Measurements from ENCODE around the gene ALK. TPM values are rescaled to one million over a fixed set of nuclear protein-coding genes. Genes with fewer than 3 reads are reported as not detected.

ALK gene
- total RNA-seq, 1 donor from 2014 or later: not detected

- no peak for DNase-seq (ENCODE audit: low spot score)
- intact Hi-C loops (cut with DNase I): no loop called here
Measured at GRCh38 chr2:29601321-29601720, 320.1 kb downstream of the ALK start.

DNA sequence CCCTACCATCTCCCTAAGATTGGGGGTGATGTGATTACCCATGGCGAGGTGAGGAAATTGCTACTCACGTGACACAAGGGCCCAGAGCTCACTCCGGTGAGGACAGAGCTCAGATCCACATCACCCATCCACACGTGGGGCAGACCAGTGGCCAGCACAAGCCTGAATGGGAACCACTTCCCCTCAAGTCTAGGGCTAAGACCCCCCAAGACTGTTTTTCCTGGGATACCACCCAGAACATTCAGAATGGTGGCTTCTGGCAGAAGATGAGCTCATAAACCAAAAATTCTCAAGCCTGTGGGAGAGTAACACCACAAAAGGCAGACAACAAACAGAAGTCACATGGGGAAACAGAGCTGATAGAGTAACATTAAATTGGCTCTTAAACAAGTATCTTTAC is 321.4 kb downstream of the ALK start:
- DNase-seq (ENCODE audit: low spot score): no peak
- intact Hi-C loops (cut with DNase I): no loop called here

GRCh38 chr2:29598978-29599377 is 322.4 kb downstream of the ALK start:
- intact Hi-C loops (cut with DNase I): no loop called here
- no peak for DNase-seq (ENCODE audit: low spot score)

DNA sequence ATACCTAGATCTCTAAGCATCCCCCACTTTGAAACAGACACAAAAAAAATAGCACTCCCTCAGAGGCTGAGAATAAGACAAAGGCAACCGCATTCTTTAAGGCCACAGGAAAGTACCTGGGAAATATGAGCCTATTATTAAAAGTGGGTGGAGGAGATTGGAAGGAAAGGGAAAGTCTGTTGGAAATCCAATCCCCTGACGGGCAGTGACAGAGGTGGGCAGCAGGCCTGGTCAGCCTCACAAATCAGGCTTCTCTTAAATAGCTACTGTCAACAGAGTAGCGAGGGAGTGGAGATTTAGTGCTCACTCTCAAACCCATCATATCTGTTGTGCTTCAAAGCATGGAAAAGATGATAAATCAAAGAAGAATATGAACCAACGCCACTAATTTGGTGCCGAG is 324.4 kb downstream of the ALK start:
- DNase-seq (ENCODE audit: low spot score): no peak
- intact Hi-C loops (cut with DNase I): no loop called here

GRCh38 chr2:29596584-29596983 is 324.8 kb downstream of the ALK start:
- DNase-seq (ENCODE audit: low spot score): no peak
- intact Hi-C loops (cut with DNase I): no loop called here

- DNase-seq (ENCODE audit: low spot score): no peak
- intact Hi-C loops (cut with DNase I): no loop called here
Measured at GRCh38 chr2:29591600-29591999, 329.8 kb downstream of the ALK start.

GRCh38 chr2:29590211-29590610 is 331.2 kb downstream of the ALK start:
- DNase-seq (ENCODE audit: low spot score): no peak
- intact Hi-C loops (cut with DNase I): no loop called here

- no peak for DNase-seq (ENCODE audit: low spot score)
- intact Hi-C loops (cut with DNase I): no loop called here
Measured at GRCh38 chr2:29589440-29590103, 331.8 kb downstream of the ALK start.

GRCh38 chr2:29587402-29588190 is 333.8 kb downstream of the ALK start:
- no peak for DNase-seq (ENCODE audit: low spot score)
- intact Hi-C loops (cut with DNase I): no loop called here

GRCh38 chr2:29586919-29587318 is 334.5 kb downstream of the ALK start:
- no peak for DNase-seq (ENCODE audit: low spot score)
- intact Hi-C loops (cut with DNase I): no loop called here

DNA sequence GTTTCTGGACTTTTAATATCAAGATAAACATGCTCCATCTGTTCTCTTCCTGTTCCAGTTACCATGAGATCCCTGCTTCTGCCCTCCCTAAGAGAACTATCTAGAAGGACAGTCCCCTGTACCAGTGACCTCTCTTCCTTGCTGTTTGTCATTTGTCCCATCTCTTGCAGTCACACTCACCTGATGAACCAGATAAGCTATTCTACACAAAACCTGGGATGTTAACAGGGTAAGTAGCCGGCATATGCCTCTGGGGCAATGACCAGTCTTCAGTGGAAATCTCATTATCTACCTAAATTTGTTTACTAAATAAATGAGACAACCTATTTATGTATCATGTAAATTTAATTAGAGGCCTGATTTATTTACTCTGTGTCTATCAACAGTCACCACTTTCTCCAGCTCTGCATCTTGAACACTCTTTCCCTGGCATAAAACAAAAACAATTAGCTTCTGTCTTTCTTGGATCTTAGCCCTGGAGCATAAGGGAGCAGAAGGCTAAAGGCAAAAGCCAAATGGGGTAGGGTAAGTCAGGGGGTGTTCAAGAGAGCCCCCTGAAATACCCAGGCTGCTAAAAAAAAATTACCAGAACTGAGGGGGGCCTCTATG is 337.7 kb downstream of the ALK start:
- intact Hi-C loops (cut with DNase I): no loop called here
- DNase-seq (ENCODE audit: low spot score): no peak

GRCh38 chr2:29583104-29583503 is 338.3 kb downstream of the ALK start:
- intact Hi-C loops (cut with DNase I): no loop called here
- DNase-seq (ENCODE audit: low spot score): no peak

DNA sequence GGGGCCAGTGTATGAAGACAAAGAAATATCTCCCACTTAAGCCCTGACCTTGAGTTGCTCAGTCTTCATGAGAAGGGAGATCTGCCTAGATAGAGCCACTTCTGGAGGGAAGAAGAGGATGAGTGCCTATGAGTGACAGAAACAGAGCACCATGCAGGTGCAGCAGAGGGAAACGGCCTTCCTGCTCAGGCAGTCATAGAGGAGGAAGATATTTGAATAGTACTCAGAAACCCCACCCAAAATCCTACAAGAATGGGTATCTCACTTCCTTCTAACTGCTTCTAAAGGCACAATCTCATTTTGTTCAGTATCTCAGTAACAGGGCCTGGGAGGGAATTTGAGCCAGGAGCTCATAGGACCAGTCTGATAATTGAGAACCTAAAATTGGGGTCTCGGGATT is 339.3 kb downstream of the ALK start:
- intact Hi-C loops (cut with DNase I): no loop called here
- DNase-seq (ENCODE audit: low spot score): no peak

- DNase-seq (ENCODE audit: low spot score): no peak
- intact Hi-C loops (cut with DNase I): no loop called here
Measured at GRCh38 chr2:29580223-29580622, 341.2 kb downstream of the ALK start.

DNA sequence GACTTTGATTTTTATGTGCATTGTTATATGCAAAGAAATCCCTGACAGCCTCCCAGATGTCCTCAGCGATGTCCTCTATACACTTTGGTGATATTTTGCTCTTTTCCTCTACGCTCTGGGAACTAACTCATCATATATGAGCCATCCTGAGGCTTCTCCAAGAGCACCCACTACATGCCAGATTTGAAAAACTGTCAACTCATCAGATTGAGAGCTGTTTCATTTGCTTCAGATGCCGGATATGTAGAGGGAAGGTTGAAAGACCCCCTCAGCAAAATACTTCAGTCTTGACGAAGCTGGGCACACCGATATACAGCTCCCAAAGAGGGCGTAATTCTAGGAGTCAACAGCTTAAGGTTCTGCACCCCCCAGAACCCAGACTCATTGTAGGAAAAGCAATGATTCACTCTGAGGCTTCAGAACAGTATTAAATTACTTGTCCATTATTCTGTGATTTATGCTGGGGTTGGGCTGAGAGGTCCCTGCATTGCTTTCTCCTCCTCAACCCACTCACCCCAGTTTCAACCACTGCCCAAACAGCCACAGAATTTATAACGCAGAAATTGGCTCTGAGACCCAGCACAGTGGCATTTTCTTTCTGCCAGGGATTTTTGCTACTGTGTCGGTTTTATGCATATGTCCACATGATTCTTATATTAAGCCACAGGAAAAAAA is 341.8 kb downstream of the ALK start:
- DNase-seq (ENCODE audit: low spot score): no peak
- intact Hi-C loops (cut with DNase I): no loop called here

DNA sequence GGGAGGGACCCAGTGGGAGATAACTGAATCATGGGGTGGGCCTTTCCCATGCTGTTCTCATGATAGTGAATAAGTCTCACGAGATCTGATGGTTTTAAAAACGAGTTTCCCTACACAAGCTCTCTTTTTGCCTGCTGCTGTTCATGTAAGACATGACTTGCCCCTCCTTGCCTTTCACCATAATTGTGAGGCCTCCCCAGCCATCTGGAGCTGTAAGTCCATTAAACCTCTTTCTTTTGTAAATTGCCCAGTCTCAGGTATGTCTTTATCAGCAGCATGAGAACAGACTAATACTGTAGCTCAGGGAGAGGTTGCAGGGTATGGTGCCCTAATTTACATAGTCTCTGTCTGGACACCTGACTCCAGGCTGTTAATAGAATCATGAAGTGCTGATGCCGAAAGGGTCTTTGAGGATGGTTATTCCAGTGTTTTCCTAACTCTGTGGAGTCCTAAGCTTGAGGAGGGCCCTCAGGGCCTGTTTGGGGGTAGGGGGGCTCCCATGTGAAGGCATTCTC is 343.2 kb downstream of the ALK start:
- DNase-seq (ENCODE audit: low spot score): no peak
- intact Hi-C loops (cut with DNase I): no loop called here

GRCh38 chr2:29576231-29576630 is 345.2 kb downstream of the ALK start:
- DNase-seq (ENCODE audit: low spot score): no peak
- intact Hi-C loops (cut with DNase I): no loop called here

DNA sequence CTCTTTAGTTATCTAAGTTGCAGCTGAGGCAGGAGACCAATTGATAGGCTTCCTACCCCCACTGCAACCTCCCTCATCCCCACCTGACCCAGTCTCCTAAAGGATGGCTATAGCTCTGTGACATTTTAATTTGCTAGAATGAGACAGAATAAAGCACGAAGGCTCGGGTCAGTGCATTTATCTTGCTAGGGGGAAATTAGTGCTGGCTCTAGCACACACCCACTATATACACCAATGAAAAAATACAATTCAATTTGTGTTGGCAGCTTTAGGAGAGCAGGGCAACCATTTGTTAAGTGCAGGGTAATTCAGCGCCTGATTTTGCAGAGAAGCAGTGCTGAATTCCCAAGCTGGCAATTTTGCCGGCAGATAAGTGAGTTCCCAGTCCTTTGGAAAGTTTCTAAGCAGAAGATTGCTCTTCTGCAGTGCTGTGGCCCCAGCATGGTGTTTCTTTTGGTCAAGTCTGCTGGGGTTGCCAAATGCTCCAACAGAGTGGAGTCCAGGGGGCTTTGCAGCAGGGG is 346.0 kb downstream of the ALK start:
- intact Hi-C loops (cut with DNase I): no loop called here
- DNase-seq (ENCODE audit: low spot score): no peak

- intact Hi-C loops (cut with DNase I): no loop called here
- no peak for DNase-seq (ENCODE audit: low spot score)
Measured at GRCh38 chr2:29573612-29574011, 347.8 kb downstream of the ALK start.

DNA sequence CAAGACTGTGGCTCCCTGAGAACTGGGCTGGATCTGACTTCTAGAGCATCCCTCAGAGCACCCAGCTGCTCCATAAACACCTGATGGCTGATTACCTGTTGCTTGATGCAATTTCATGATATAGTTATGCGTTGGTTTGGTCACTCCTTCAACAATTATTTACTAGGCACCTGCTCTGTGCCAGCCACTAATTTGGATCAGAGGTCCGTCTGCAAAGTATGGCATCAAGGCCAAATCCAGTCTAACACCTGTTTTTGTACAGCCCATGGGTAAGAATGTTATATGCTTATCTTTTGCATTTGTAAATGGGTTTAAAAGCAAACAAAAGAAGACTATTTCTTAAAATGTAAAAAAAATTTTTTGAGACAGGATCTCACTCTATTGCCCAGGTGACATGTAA is 348.2 kb downstream of the ALK start:
- intact Hi-C loops (cut with DNase I): no loop called here
- no peak for DNase-seq (ENCODE audit: low spot score)
